Activated B cell treated with CpG ODN at 0.5 μM for 24 hours (primary cell): ENCODE measurements around the gene CKS2. TPM values are rescaled to one million over a fixed set of nuclear protein-coding genes. Genes with fewer than 3 reads are reported as not detected.
A peak's percentile ranks its signal among the peaks of the same experiment; 100 is the strongest.
"Not testable (repeated sequence)": the region's sequence is repeated elsewhere in the genome, so short reads cannot be mapped to it uniquely, and the experiment has no call there.

Experiments used
- ATAC-seq: fragments of 200-7000 bp; cut with Tn5 transposase; one replicate; pipeline ENCODE4 v1.10.0; 2021; ENCODE audit warnings: low read depth, mild to moderate bottlenecking, moderate library complexity
- CTCF ChIA-PET: fragments of 350-600 bp; sonication (Branson Sonifier 250); formaldehyde crosslinking; loops from one replicate; lab custom pipeline; 2021; ENCODE audit warnings: antibody characterized with exemption; lab: Charles Lee
- POLR2A ChIA-PET: fragments of 350-600 bp; sonication (Branson Sonifier 250); formaldehyde crosslinking; loops from one replicate; lab custom pipeline; 2021; ENCODE audit warnings: antibody characterized with exemption; lab: Charles Lee
- DNase-seq: peaks from one replicate; pipeline ENCODE4 v3.0.0; 2022
- H3K27ac Mint-ChIP-seq: one replicate; pipeline ENCODE4 v1.8.0; 2020; ENCODE audit warnings: mixed read lengths
- H3K27me3 Mint-ChIP-seq: one replicate; pipeline ENCODE4 v1.8.0; 2021; ENCODE audit warnings: mixed read lengths
- H3K36me3 Mint-ChIP-seq: one replicate; pipeline ENCODE4 v1.8.0; 2021; ENCODE audit warnings: low read depth, mixed read lengths
- H3K4me1 Mint-ChIP-seq: one replicate; pipeline ENCODE4 v1.8.0; 2021; ENCODE audit warnings: mixed read lengths
- H3K4me3 Mint-ChIP-seq: one replicate; pipeline ENCODE4 v1.8.0; 2020; ENCODE audit warnings: mild to moderate bottlenecking, mixed read lengths
- H3K9me3 Mint-ChIP-seq: one replicate; pipeline ENCODE4 v1.8.0; 2020; ENCODE audit warnings: mixed read lengths
- CTCF ChIP-seq: fragments of 200-600 bp; IDR thresholded peaks from one replicate; pipeline ENCODE4 v1.8.0; 2022; ENCODE audit warnings: antibody characterized with exemption, mild to moderate bottlenecking
- intact Hi-C: fragments of 100-400 bp; cut with micrococcal nuclease; formaldehyde crosslinking; loops from one replicate; pipeline ENCODE4 v1.15.1; 2024
- total RNA-seq: library from RNA; stranded (reverse); gene quantifications from 2 replicates; pipeline ENCODE4 v1.2.3, GENCODE V29; 2022

The CKS2 gene
- total RNA-seq, 1 donor from 2014 or later: 23.9 TPM

- ATAC-seq (no peak), DNase-seq (no peak)
- no peaks in the 10 kb centered on the region for H3K9me3 Mint-ChIP-seq
- intact Hi-C loops: no loop called here
- no peak overlapping the region for H3K4me3 Mint-ChIP-seq
- no peaks in the 10 kb centered on the region for H3K36me3 Mint-ChIP-seq
- peaks cover 2% of the 10 kb centered on the region for H3K4me1 Mint-ChIP-seq
- POLR2A ChIA-PET: no interaction called here
- no peak overlapping the region for H3K27ac Mint-ChIP-seq
- TF ChIP-seq CTCF: no peak
- H3K27me3 Mint-ChIP-seq: no peaks in the 10 kb centered on the region
- CTCF ChIA-PET: no interaction called here
Measured at GRCh38 chr9:89284076-89284475, 26.9 kb upstream of the CKS2 start.

GRCh38 chr9:89291741-89292140, 19.3 kb upstream of the CKS2 start:
- no peaks in the 10 kb centered on the region for H3K4me1 Mint-ChIP-seq
- no peak for ATAC-seq
- no peaks in the 10 kb centered on the region for H3K27me3 Mint-ChIP-seq
- no peak for TF ChIP-seq CTCF
- H3K27ac Mint-ChIP-seq: no peak overlapping the region
- ChIA-PET CTCF (no interaction called here), POLR2A (no interaction called here)
- H3K4me3 Mint-ChIP-seq: no peak overlapping the region
- intact Hi-C loops: no loop called here
- DNase-seq: no peak
- no peaks in the 10 kb centered on the region for H3K9me3 Mint-ChIP-seq
- H3K36me3 Mint-ChIP-seq: peaks cover 2% of the 10 kb centered on the region

GRCh38 chr9:89293014-89293413, 18.0 kb upstream of the CKS2 start:
- no peak for TF ChIP-seq CTCF
- intact Hi-C loops: no loop called here
- H3K36me3 Mint-ChIP-seq: peaks cover 2% of the 10 kb centered on the region
- no peak overlapping the region for H3K27ac Mint-ChIP-seq
- no peaks in the 10 kb centered on the region for H3K4me1 Mint-ChIP-seq
- POLR2A ChIA-PET: no interaction called here
- ATAC-seq (no peak), DNase-seq (no peak)
- H3K9me3 Mint-ChIP-seq: no peaks in the 10 kb centered on the region
- H3K4me3 Mint-ChIP-seq: no peak overlapping the region
- H3K27me3 Mint-ChIP-seq: no peaks in the 10 kb centered on the region
- CTCF ChIA-PET: no interaction called here

DNA sequence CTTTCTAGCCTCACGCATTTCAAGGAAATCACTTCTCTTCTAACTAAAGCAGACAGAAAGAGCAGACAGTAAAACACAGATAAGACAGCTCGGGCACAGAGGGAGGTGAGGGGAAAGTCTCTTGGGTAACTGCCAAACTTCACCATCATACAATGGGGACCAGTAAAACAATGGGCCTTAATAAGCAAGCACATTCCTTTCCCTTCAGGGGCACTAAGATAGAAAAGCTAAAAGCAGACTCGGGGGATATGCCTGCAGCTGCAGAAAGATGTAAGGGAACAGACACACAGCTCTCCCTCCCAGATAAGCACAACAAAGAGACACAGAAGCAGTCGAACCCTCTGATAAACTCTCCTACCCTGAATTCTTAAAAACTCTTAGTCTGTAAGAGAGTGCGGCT, 15.6 kb upstream of the CKS2 start:
- CTCF ChIA-PET: no interaction called here
- no peak overlapping the region for H3K4me3 Mint-ChIP-seq
- intact Hi-C loops: no loop called here
- ATAC-seq: no peak
- no peak for TF ChIP-seq CTCF
- POLR2A ChIA-PET: no interaction called here
- H3K36me3 Mint-ChIP-seq: peaks cover 2% of the 10 kb centered on the region
- no peak overlapping the region for H3K27ac Mint-ChIP-seq
- no peaks in the 10 kb centered on the region for H3K27me3 Mint-ChIP-seq
- H3K9me3 Mint-ChIP-seq: no peaks in the 10 kb centered on the region
- DNase-seq: no peak
- no peaks in the 10 kb centered on the region for H3K4me1 Mint-ChIP-seq

- POLR2A ChIA-PET, H3K36me3 Mint-ChIP-seq, DNase-seq, ATAC-seq, H3K27me3 Mint-ChIP-seq, H3K27ac Mint-ChIP-seq, intact Hi-C loops, CTCF ChIA-PET, H3K9me3 Mint-ChIP-seq, H3K4me3 Mint-ChIP-seq: not testable (repeated sequence)
- H3K4me1 Mint-ChIP-seq: peaks cover 13% of the 10 kb centered on the region
Measured at GRCh38 chr9:89301996-89302395, 9.0 kb upstream of the CKS2 start.

DNA sequence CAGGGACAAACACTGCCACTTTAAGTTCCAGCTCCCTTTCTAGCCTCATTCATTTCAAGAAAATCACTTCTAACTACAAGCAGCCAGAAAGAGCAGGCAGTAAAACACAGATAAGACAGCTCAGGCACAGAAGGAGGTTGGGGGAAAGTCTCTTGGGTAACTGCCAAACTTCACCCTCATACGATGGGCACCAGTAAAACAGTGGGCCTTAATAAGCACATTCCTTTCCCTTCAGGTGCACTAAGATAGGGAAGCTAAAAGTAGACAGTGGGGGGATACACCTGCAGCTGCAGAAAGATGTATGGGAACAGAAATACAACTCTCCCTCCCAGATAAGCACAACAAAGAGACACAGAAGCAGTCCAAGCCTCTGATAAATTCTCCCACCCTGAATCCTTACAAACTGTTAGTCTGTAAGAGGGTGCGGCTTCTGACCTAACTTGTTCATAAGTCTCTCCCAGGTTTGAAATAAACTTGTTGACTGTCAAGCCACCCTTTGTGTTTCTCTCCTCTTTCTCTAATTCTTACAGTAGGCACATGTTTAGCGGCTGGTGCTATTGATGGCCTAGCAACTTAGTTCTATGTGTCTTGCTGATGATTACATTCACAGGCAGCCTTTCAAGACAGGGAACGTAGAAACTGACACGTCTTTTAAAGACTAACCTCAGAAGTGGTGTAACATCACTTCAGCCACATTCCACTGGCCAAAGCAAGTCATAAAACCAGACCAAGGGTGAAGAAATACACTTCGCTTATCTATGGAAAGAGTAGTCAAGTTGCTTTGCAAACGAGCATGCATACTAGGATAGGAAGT, 6.8 kb upstream of the CKS2 start:
- CTCF ChIA-PET: no interaction called here

More for the DNA sequence above, 6.8 kb upstream of the CKS2 start:
- H3K4me1 Mint-ChIP-seq: peaks cover 15% of the 10 kb centered on the region
- no peak for ATAC-seq
- H3K36me3 Mint-ChIP-seq: peaks cover 5% of the 10 kb centered on the region
- no peaks in the 10 kb centered on the region for H3K27me3 Mint-ChIP-seq
- POLR2A ChIA-PET: no interaction called here
- peak overlapping the region; percentile 10 for H3K27ac Mint-ChIP-seq
- no peak for TF ChIP-seq CTCF
- intact Hi-C loops: no loop called here
- no peak overlapping the region for H3K4me3 Mint-ChIP-seq
- no peak for DNase-seq
- no peaks in the 10 kb centered on the region for H3K9me3 Mint-ChIP-seq
